GM12878 (cell line): ENCODE measurements around the gene HS6ST3. TPM values are rescaled to one million over a fixed set of nuclear protein-coding genes. Genes with fewer than 3 reads are reported as not detected.

Source experiments
- ATAC-seq: fragments of 200-7000 bp; cut with Tn5 transposase; 3 replicates; pipeline ENCODE4 v1.9.1; 2020; ENCODE audit warnings: mild to moderate bottlenecking, moderate library complexity
- BruUV-seq: library from RNA; stranded (reverse); fragments of 400-500 nt; replicated peaks from 2 replicates; lab custom pipeline; 2021; lab: Mats Ljungman, UMichigan
- CTCF ChIA-PET: fragments of 300-600 bp; sonication (Branson Sonifier 250); formaldehyde crosslinking; extraction: SDS; loops from one replicate; lab custom pipeline; 2021; ENCODE audit warnings: inconsistent platforms; lab: Yijun Ruan, JAX
- POLR2A ChIA-PET: fragments of 350-600 bp; formaldehyde crosslinking; extraction: SDS; loops from one replicate; lab custom pipeline; 2021; ENCODE audit warnings: inconsistent platforms; lab: Charles Lee
- RAD21 ChIA-PET: fragments of 300-600 bp; sonication (Branson Sonifier 250); formaldehyde crosslinking; loops from one replicate; lab custom pipeline; 2023; ENCODE audit warnings: antibody characterized with exemption; ENCODE audit not compliant: unreplicated experiment; lab: Charles Lee
- SMC1A ChIA-PET: fragments of 300-600 bp; sonication (Branson Sonifier 250); formaldehyde crosslinking; loops from one replicate; lab custom pipeline; 2023; ENCODE audit not compliant: unreplicated experiment, uncharacterized antibody; lab: Charles Lee
- DNase-seq: peaks from one replicate; pipeline ENCODE4 v3.0.0-alpha.2; 2011; ENCODE audit warnings: low read depth, low spot score
- FAIRE-seq: peaks from 3 replicates; lab custom pipeline; 2011; peaks lifted over from hg19 to GRCh38; lab: Jason Lieb, UNC
- H2AFZ ChIP-seq: 2 replicates; pipeline ENCODE4 v1.6.0; 2011; ENCODE audit warnings: low read depth, low read length, control low read depth; ENCODE audit not compliant: control insufficient read depth
- H3K27ac ChIP-seq: 2 replicates; pipeline ENCODE4 v1.5.1; 2011; ENCODE audit warnings: control low read depth; ENCODE audit not compliant: control insufficient read depth, insufficient read depth
- H3K27me3 ChIP-seq, 2 experiments: replicated peaks in 1 of 2; 2 replicates each; pipeline versions ENCODE4 v1.6.0 to v1.6.1; 2011; ENCODE audit warnings: low read length in 1 of 2; ENCODE audit not compliant: control insufficient read depth in 2 of 2, insufficient read depth in 2 of 2
- H3K36me3 ChIP-seq, 2 experiments: 2 replicates each; pipeline ENCODE4 v1.5.1; 2011; ENCODE audit warnings: low read length in 1 of 2; ENCODE audit not compliant: control insufficient read depth in 2 of 2, insufficient read depth in 2 of 2
- H3K4me1 ChIP-seq: 2 replicates; pipeline ENCODE4 v1.6.1; 2011; ENCODE audit warnings: mild to moderate bottlenecking, low read length, moderate library complexity, mixed read lengths; ENCODE audit not compliant: control insufficient read depth, insufficient read depth
- H3K4me2 ChIP-seq: 2 replicates; pipeline ENCODE4 v1.6.0; 2011; ENCODE audit warnings: control low read depth; ENCODE audit not compliant: control insufficient read depth, insufficient read depth
- H3K4me3 ChIP-seq: fragments of 200-600 bp; sonication (generic); 2 replicates; pipeline ENCODE4 v1.5.1; 2016
- H3K79me2 ChIP-seq: 2 replicates; pipeline ENCODE4 v1.6.0; 2011; ENCODE audit warnings: low read length; ENCODE audit not compliant: control insufficient read depth, insufficient read depth
- H3K9ac ChIP-seq: 2 replicates; pipeline ENCODE4 v1.8.0; 2011; ENCODE audit warnings: low read length, control low read depth, mixed read lengths; ENCODE audit not compliant: control insufficient read depth, insufficient read depth
- H3K9me3 ChIP-seq: replicated peaks from 3 replicates; pipeline ENCODE4 v1.5.1; 2011; ENCODE audit warnings: mild to moderate bottlenecking, low read length; ENCODE audit not compliant: control insufficient read depth, insufficient read depth
- H4K20me1 ChIP-seq: 2 replicates; pipeline ENCODE4 v1.6.0; 2011; ENCODE audit not compliant: control insufficient read depth, insufficient read depth
- BMI1 ChIP-seq: fragments of 450-650 bp; IDR thresholded peaks from 2 replicates; pipeline ENCODE4 v1.6.1; 2016; ENCODE audit warnings: mild to moderate bottlenecking, moderate library complexity, borderline replicate concordance
- CREB1 ChIP-seq: IDR thresholded peaks from 2 replicates; pipeline ENCODE4 v1.6.1; 2012; ENCODE audit warnings: low read depth, mild to moderate bottlenecking, inconsistent platforms
- HCFC1 ChIP-seq: fragments of 150-350 bp; IDR thresholded peaks from 2 replicates; pipeline ENCODE4 v1.6.1; 2014; ENCODE audit warnings: low read length
- HDGF ChIP-seq: fragments of 450-650 bp; IDR thresholded peaks from 2 replicates; pipeline ENCODE4 v1.6.1; 2016; ENCODE audit warnings: antibody characterized with exemption
- JUND ChIP-seq: IDR thresholded peaks from 2 replicates; pipeline ENCODE4 v1.6.1; 2012; ENCODE audit warnings: low read depth, mild to moderate bottlenecking, low read length, improper control_type of control experiment, moderate library complexity
- KDM1A ChIP-seq: fragments of 200-600 bp; sonication (generic); IDR thresholded peaks from 2 replicates; pipeline ENCODE4 v1.6.1; 2016; ENCODE audit warnings: borderline replicate concordance
- PAX5 ChIP-seq: IDR thresholded peaks from 2 replicates; pipeline ENCODE4 v1.6.1; 2011; ENCODE audit warnings: low read depth, low read length, borderline replicate concordance
- POLR2A ChIP-seq: IDR thresholded peaks from 2 replicates; pipeline ENCODE4 v1.6.1; 2011; ENCODE audit warnings: low read depth, mild to moderate bottlenecking, low read length
- RB1 ChIP-seq: fragments of 450-650 bp; formaldehyde crosslinking; IDR thresholded peaks from 2 replicates; pipeline ENCODE4 v1.6.1; 2017; ENCODE audit warnings: mild to moderate bottlenecking, borderline replicate concordance
- REST ChIP-seq: IDR thresholded peaks from 2 replicates; pipeline ENCODE4 v1.6.1; 2012; ENCODE audit warnings: mild to moderate bottlenecking, low read depth, low read length
- SIX5 ChIP-seq: IDR thresholded peaks from 2 replicates; pipeline ENCODE4 v1.6.1; 2011; ENCODE audit warnings: mild to moderate bottlenecking, low read depth, low read length, moderate library complexity; ENCODE audit not compliant: severe bottlenecking
- STAT1 ChIP-seq: fragments of 450-650 bp; conservative IDR thresholded peaks from 2 replicates; pipeline ENCODE4 v1.6.1; 2014; ENCODE audit warnings: antibody characterized with exemption, mild to moderate bottlenecking
- WGBS: methylation state at CpG from one replicate; pipeline ENCODE4 v1.1.6; 2016; ENCODE audit warnings: low lambda C conversion rate; ENCODE audit not compliant: insufficient replicate concordance, insufficient coverage; ENCODE audit errors: missing lambda C conversion rate; 5-methylcytosine and 5-hydroxymethylcytosine counted together
- in situ Hi-C: fragments of 300-500 bp; cut with MboI; formaldehyde crosslinking; loops from 9 replicates; pipeline ENCODE4 v1.14.3; 2018; ENCODE audit warnings: mixed read lengths
- intact Hi-C: fragments of 100-400 bp; cut with micrococcal nuclease; formaldehyde crosslinking; loops from one replicate; pipeline ENCODE4 v1.14.2; 2022; ENCODE audit not compliant: unreplicated experiment
- polyA plus RNA-seq, 11 experiments: library from polyadenylated mRNA; depleted of rRNA in 4 of 11; unstranded in 6 of 11; stranded (reverse) in 5 of 11; fragments of >200 nt; fragmentation: Nextera tagmentation in 4 of 11; fragmentation: Illumina TruSeq in 1 of 11; extraction: Ambion mirVana in 4 of 11; extraction: Trizol in 1 of 11; gene quantifications; 1 replicate in 1 of 11; 2 replicates in 10 of 11; pipeline versions ENCODE4 v1.2.1 to v1.2.3, GENCODE V29; 2011 to 2016; ENCODE audit warnings: inconsistent platforms in 2 of 11, missing spikeins in 2 of 11, low read depth in 1 of 11
- total RNA-seq, 4 experiments: library from RNA; depleted of rRNA in 3 of 4; stranded (reverse); fragments of >200 nt in 3 of 4; fragmentation: Illumina TruSeq in 1 of 4; extraction: Trizol in 1 of 4; gene quantifications; 2 replicates each; pipeline versions ENCODE4 v1.2.1 to v1.2.3, GENCODE V29; 2013 to 2021
- TF ChIP-seq, protein P1 (sequence below): fragments of 450-650 bp; IDR thresholded peaks from 2 replicates; pipeline ENCODE4 v1.6.1; 2014; ENCODE audit warnings: mild to moderate bottlenecking
- TF ChIP-seq, protein P2 (sequence below): IDR thresholded peaks from 2 replicates; pipeline ENCODE4 v1.6.1; 2012; ENCODE audit warnings: low read depth, low read length, improper control_type of control experiment

The HS6ST3 gene
- total and polyA plus RNA-seq, 10 of the 15 experiments (the other 5 are each of a cell fraction or from before 2014, with no cell fraction given): under 0.01 to 2.9 TPM; not detected in 8

- in situ Hi-C loops (no loop called here), intact Hi-C loops (no loop called here)
- ChIA-PET POLR2A (no interaction called here), RAD21 (no interaction called here), CTCF (no interaction called here), SMC1A (no interaction called here)
- TF ChIP-seq BMI1: no peak
- TF ChIP-seq, protein P1, sequence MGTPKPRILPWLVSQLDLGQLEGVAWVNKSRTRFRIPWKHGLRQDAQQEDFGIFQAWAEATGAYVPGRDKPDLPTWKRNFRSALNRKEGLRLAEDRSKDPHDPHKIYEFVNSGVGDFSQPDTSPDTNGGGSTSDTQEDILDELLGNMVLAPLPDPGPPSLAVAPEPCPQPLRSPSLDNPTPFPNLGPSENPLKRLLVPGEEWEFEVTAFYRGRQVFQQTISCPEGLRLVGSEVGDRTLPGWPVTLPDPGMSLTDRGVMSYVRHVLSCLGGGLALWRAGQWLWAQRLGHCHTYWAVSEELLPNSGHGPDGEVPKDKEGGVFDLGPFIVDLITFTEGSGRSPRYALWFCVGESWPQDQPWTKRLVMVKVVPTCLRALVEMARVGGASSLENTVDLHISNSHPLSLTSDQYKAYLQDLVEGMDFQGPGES: no peak
- no peak for TF ChIP-seq CREB1
- TF ChIP-seq RB1: no peak
- no peak for TF ChIP-seq SIX5
- TF ChIP-seq, protein P2, sequence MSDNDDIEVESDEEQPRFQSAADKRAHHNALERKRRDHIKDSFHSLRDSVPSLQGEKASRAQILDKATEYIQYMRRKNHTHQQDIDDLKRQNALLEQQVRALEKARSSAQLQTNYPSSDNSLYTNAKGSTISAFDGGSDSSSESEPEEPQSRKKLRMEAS: no peak
- no peak for TF ChIP-seq HDGF
- no peak for TF ChIP-seq KDM1A
- TF ChIP-seq POLR2A: no peak
- no peak for TF ChIP-seq HCFC1
- TF ChIP-seq REST: no peak
- no peak for TF ChIP-seq JUND
- TF ChIP-seq PAX5: no peak
- no peak for TF ChIP-seq STAT1
- Histone ChIP-seq H4K20me1 (no peaks in the 10 kb centered on the region), H3K4me2 (no peak overlapping the region), H2AFZ (no peak overlapping the region), H3K4me1 (no peaks in the 10 kb centered on the region), H3K27ac (no peak overlapping the region), H3K9me3 (no peaks in the 10 kb centered on the region), H3K36me3 (no peaks in the 10 kb centered on the region), H3K27me3 (no peaks in the 10 kb centered on the region), H3K9ac (no peak overlapping the region), H3K4me3 (no peak overlapping the region), H3K79me2 (no peaks in the 10 kb centered on the region)
- DNase-seq (no peak), FAIRE-seq (no peak), ATAC-seq (no peak)
- WGBS: 2% methylated on average over 4 of the region's 4 CpGs
- BruUV-seq: no TSS peak
Observed at GRCh38 chr13:96475103-96475502, 385.2 kb downstream of the HS6ST3 start.
